ENCODE results near the gene CSF3.
"Not testable (repeated sequence)": the region's sequence is repeated elsewhere in the genome, so short reads cannot be mapped to it uniquely, and the experiment has no call there.

CSF3 gene

DNA sequence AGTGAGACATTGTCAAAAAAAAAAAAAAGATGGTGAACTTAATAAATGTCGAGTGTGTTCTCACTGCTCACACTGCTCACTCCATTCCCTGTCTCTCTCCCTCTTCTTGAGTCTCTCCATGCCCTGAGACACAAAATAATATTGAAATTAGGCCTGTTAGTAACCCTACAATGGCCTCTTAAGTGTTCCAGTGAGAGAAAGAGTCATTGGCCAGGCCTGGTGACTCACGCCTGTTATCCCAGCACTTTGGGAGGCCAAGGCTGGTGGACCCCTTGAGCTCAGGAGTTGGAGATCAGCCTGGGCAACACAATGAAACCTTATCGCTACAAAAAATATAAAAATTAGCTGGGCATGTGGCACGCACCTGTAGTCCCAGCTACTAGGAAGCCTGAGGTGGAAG lies 16.2 kb upstream of the CSF3 start:
- DNase-seq: no peak

DNA sequence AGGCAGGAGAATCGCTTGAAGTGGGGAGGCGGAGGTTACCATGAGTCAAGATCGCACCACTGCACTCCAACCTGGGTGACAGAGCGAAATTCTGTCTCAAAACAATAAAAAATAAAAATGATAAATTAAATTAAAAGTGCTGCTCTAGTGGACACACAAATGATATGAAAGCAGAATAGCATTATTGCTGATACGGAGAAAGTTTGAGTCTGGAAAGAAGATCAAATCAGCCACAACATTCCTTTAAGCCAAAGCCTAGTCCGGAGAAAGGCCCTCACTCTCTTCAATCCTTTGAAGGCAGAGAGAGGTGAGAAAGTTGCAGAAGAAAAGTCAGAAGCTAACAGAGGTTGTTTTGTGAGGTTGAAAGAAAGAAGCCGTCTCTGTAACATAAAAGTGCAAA lies 15.1 kb upstream of the CSF3 start:
- DNase-seq: no peak

DNA sequence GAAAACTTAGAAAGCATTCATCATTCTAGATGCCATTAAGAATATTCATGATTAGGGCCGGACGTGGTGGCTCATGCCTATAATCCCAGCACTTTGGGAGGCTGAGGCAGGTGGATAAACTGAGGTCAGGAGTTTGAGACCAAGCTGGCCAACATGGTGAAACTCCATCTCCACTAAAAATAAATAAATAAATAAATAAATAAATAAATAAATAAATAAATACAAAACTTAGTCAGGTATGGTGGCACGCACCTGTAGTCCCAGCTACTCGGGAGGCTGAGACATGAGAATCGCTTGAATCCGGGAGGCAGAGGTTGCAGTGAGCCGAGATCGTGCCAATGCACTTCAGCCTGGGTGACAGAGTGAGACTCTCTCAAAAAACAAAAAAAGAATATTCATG lies 13.9 kb upstream of the CSF3 start:
- DNase-seq: not testable (repeated sequence)

DNA sequence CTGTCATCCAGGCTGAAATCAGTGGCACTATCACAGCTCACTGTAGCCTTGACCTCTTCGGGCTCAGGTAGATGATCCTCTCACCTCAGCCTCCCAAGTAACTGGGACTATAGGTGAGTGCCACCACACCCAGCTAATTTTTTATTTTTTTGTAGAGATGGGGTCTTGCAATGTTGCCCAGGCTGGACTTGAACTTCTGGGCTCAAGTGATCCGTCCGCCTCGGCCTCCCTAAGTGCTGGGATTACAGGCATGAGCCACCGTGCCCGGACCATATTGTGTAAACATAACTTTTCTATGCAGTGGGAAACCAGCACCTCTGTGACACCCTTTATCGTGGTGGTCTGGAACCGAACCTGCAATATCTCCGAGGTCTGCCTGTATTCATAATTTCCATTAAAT lies 11.2 kb upstream of the CSF3 start:
- DNase-seq: no peak

DNA sequence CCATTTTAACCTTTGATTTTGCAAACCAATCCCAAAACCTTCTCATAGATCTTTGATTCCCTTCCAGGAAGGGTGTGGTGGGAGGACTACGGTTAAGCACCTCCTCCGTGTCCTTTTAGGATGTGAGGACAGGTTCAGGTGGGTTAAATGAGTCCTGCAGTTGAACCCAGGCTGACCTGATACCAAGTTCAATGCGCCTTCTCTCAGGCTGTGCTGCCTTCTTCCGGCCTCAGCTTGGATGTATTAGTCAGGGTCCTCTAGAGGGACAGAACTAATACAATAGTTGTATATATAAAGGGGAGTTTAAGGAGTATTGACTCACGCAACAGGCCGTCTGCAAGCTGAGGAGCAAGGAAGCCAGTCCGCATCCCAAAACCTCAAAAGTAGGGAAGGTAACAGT lies 10.5 kb upstream of the CSF3 start:
- no peak for DNase-seq

DNA sequence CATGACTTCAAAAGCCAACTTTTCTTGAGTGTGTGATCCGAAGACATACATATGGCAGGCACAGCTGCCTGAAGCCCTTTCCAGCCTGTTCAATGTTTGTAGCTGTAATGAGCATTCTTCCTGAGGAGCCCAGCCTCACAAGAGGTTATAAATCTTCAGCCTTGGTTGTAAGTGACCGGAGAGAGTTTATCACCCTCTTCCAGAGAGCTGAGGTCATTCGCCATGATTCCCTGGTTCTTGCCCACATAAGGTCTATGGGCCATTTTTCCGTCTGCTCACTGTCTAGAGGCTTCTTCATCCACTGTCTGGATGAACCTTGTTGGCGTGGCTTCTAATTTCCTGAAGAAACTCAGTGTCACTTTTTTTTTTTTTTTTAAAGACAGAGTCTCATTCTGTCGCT lies 9.7 kb upstream of the CSF3 start:
- DNase-seq: no peak

DNA sequence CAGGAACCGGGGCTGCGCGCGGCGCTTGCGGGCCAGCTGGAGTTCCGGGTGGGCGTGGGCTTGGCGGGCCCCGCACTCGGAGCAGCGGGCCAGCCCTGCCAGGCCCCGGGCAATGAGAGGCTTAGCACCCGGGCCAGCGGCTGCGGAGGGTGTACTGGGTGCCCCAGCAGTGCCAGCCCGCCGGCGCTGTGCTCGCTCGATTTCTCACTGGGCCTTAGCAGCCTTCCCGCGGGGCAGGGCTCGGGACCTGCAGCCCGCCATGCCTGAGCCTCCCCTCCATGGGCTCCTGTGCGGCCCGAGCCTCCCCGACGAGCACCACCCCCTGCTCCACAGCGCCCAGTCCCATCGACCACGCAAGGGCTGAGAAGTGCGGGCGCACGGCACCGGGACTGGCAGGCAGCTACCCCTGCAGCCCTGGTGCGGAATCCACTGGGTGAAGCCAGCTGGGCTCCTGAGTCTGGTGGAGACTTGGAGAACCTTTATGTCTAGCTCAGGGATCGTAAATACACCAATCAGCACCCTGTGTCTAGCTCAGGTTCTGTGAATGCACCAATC lies 4.2 kb upstream of the CSF3 start:
- DNase-seq: not testable (repeated sequence)

DNA sequence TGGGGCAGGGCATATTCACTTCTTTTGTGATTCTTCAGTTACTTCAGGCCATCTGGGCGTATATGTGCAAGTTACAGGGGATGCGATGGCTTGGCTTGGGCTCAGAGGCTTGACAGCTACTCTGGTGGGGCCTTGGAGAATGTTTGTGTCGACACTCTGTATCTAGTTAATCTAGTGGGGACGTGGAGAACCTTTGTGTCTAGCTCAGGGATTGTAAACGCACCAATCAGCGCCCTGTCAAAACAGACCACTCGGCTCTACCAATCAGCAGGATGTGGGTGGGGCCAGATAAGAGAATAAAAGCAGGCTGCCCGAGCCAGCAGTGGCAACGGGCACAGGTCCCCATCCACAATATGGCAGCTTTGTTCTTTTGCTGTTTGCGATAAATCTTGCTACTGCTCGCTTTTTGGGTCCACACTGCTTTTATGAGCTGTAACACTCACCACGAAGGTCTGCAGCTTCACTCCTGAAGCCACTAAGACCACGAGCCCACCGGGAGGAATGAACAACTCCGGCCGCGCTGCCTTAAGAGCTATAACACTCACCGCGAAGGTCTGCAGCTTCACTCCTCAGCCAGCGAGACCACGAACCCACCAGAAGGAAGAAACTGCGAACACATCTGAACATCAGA lies 3.1 kb upstream of the CSF3 start:
- not testable (repeated sequence) for DNase-seq

DNA sequence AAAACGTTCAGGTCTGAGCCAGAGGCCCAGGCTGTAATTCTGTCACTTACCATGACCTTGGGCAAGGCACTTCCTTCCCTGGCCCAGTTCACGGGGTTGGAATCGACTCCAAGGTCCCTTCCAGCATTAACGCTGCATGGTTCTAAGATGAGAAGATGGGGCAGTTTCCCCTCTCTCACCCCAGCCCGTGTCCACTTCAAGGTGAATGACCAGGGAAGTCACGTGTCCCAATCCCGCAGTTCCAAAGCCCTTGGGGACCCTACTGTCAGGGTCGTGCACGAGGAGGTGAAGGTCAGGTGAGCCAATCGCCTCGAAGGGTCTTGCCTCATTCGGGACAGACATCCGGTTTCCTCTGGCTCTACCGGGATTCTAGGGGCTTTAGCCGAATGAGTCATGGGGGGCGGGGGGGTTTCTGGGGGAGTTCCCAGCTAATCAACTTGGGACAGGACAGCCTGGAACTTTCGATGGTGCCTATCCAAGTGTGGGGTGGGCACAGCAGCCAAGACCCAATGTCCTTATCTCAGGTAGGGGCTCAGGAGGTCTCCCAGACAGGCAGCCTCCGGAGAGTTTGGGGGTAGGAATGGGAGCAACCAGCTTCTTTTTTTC lies 762 bp upstream of the CSF3 start:
- no peak for DNase-seq

DNA sequence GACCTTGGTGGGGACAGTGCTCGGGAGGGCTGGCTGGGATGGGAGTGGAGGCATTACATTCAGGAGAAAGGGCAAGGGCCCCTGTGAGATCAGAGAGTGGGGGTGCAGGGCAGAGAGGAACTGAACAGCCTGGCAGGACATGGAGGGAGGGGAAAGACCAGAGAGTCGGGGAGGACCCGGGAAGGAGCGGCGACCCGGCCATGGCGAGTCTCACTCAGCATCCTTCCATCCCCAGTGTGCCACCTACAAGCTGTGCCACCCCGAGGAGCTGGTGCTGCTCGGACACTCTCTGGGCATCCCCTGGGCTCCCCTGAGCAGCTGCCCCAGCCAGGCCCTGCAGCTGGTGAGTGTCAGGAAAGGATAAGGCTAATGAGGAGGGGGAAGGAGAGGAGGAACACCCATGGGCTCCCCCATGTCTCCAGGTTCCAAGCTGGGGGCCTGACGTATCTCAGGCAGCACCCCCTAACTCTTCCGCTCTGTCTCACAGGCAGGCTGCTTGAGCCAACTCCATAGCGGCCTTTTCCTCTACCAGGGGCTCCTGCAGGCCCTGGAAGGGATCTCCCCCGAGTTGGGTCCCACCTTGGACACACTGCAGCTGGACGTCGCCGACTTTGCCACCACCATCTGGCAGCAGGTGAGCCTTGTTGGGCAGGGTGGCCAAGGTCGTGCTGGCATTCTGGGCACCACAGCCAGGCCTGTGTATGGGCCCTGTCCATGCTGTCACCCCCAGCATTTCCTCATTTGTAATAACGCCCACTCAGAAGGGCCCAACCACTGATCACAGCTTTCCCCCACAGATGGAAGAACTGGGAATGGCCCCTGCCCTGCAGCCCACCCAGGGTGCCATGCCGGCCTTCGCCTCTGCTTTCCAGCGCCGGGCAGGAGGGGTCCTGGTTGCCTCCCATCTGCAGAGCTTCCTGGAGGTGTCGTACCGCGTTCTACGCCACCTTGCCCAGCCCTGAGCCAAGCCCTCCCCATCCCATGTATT lies 1.1 kb downstream of the CSF3 start:
- no peak for DNase-seq

DNA sequence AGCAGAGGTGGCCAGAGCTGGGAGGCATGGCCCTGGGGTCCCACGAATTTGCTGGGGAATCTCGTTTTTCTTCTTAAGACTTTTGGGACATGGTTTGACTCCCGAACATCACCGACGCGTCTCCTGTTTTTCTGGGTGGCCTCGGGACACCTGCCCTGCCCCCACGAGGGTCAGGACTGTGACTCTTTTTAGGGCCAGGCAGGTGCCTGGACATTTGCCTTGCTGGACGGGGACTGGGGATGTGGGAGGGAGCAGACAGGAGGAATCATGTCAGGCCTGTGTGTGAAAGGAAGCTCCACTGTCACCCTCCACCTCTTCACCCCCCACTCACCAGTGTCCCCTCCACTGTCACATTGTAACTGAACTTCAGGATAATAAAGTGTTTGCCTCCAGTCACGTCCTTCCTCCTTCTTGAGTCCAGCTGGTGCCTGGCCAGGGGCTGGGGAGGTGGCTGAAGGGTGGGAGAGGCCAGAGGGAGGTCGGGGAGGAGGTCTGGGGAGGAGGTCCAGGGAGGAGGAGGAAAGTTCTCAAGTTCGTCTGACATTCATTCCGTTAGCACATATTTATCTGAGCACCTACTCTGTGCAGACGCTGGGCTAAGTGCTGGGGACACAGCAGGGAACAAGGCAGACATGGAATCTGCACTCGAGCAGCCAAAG lies 2.3 kb downstream of the CSF3 start:
- no peak for DNase-seq

DNA sequence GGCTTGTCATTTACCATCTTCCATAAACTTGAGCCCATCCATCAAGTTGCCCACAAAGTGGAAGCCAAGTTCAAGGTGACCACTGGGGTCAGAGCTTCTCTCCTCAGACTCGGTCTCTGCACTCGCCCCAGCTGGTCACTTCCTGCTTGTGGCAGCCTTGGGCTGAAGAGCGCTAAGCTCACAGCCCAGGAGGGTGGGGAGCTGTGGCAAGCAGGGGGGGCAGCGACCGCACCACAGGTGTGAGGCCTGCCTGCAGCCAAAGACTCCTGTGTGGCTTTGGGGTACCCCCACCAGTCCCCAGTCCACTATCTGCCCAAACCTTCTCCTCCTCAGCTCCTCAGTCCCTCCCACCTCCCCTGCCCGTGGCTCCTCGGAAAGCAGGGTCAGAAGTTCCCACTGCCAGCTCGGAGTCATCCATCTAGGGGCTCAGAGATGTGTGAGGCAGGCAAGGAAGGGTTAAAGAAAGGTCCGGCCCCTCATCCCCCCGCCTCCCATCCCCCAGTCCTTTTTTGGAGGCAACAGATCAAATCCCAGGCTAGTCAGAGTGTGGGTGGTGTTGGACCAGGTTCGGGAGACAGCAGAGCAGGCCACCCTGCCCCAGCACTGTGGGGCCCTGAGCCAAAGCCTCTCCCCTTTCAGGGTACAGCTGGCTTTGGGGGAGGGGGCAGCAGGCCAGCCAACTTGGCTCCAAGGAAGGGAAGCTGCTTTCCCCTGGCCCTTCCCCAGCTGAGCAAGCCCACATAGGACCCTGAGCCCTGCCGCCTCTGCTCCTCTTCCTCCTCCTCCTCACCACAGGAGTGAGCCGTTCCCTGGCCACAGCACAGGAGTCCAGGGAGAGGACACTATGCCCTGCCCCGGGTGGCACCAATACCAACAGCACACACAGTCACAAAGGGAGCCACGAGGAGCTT lies 3.2 kb downstream of the CSF3 start:
- no peak for DNase-seq

DNA sequence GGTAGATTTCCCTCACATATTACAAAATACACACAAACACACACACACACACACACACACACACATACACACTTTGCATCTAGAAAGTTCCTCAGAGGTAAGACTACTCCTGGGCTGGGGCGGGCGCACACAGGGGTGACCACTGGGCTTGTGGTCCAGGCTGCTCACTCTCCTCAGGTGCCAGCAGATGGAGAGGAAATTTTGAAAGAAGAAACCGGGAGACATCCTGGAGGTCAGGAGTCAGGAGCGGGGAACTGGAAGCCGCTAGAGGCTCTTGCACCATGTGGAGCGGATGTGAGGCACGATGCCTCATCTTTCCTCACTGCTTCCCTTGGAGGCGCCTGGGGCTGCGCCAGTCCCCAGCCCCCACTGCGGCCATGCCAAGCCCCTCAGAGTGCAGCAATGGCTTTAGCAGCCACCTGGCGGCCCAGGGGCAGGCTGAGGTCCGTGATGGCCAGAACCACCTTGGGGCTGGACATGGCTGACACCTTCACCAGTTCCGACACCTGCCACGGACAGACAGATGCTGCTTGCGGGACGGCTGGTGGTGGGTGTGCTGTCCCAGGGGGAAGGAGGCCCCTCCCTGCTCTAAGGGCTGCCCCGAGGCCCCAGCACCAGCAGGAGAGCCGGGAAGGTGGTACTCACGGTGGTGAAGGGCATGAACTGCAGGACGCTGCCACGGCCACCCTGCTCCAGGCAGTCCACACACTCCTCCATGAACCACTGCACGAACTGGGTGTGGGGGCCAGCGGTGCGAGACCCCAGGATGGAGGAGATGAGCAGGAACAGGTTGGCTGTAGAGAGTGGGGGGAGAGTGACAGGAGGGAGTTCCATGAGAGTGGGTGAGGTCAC lies 4.1 kb downstream of the CSF3 start:
- no peak for DNase-seq

DNA sequence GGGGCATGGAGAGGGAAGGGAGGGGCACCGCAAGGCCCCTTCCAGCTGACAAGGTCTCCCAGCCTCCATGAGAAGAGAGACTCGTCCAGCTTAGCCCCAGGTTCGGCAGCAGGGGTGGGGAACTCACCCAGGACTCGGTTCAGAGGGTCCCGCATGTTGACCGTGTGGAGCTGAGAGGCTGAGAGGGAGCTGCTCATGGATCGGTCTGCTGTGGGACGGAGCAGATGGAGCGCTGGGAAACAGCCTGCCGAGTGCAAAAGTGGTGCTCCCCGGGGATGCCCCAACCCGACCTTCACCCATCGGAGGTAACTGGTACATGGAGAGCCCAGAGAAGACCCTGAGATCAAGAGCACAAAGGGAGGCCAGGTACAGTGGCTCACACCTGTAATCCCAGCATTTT lies 4.9 kb downstream of the CSF3 start:
- DNase-seq: no peak

DNA sequence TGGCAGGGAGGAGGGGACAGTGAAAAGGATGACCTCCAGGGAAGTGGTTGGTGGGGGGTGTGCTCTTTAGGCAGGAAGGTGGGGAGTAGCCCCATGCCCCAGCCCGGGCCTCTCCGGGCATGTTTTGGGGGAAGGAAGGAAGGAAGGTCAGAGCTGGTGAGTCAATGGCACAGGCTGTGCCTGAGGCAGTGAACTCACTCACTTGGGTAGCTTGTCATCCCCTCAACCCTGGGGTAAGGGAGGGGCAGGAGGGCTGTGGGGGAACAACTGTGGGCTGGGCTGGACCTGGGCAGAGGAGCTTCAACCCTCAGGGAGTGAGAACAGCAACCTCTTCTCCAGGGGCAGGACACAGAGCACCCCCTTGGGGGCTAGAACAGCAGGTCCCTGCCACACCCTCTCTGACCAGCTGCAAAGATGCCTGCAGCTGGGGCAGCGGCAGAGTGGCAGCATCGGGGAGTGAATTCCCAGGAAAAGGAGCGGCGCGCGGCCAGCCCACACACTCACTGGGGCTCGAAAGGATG lies 6.3 kb downstream of the CSF3 start:
- DNase-seq: no peak

DNA sequence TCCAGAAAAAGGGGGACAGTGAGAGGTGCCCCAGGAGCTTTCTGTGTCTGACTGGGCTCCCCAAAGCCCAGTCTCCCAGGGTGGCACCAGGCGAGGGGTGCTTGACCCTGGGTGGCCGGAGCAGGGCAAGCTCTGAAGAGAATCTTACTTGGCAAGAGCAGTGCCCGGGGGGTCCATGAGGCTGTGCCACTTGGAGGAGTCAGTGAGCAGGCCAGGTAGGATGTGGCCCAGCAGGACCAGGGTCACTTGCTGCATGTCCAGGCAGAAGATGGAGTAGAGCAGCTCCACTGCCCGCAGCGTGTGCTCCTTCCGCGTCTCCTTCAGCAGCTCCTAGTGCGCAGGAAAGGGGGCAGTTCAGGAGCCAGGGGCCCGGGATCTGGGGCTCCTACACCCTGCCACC lies 7.3 kb downstream of the CSF3 start:
- no peak for DNase-seq

DNA sequence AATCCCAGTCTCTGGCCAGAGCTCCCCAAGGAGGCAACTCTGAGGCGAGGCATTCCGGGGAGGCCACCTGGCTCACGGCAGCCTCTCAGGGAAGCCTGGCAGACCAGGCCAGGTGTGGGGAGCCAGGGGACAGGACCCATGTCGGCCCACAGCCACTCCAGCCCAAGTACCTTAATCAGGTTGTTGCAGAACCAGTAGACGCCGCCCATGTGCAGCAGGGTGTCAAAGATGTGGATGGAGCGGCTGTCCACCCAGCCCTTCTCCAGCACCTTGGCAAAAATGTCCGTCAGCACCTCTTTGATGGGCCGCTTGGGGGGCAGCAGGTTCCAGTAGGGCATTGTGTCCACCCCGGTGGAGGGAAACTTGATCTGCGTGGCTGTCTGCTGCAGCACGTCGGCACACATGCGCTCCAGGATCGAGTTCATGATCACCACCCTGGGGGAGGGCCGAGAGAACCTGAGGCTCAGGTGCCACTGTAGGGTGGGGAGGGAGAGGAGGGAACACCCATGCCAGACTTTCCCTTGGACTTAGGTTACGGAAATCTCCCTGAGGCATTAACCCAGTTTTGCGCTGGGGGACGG lies 7.8 kb downstream of the CSF3 start:
- DNase-seq: no peak

DNA sequence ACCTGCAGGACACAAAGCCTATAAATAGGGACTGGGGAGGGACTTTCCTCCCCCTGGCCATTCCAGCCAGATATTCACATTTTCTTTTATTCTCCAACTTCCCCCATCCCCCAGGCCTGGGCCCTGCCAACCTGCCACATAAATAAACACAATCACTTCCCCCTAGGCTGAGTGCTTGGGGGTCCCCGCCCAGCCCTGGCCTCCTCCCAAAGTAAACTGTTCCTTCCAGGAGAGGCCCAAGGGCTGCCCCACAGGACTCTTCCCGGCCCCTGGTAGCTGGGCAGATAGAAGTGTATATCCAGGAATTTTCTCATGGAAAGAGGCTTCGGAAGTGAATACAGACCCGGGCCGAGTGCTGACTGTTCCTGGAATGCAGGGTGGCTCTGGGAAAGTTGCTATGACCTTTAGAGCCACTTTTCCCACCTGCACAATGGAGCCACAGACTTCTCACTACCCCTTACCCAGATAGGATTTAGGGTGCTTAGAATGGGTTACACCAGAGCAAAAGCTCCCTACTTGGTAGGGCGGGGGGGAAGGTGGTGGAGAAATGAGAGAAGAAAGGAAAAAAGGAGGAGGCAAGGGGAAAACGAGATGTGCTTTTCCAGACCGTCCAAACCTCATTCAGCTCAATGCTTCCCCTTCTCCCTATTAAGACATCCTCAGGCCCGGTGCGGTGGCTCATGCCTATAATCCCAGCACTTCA lies 8.5 kb downstream of the CSF3 start:
- no peak for DNase-seq

DNA sequence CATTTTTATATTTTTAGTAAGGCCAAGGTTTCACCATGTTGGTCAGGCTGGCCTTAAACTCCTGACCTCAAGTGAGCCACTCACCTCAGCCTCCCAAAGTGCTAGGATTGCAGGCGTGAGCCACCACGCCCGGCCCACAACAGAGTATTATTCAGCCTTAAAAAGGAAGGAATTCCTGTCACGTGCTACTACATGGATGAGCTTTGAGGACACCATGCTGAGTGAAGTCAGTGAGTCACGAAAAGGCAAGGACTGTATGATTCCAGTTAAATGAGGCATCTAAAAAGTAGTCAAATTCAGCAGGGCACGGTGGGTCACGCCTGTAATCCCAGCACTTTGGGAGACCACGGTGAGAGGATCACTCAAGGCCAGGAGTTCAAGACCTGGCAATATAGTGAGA lies 9.7 kb downstream of the CSF3 start:
- DNase-seq: no peak

DNA sequence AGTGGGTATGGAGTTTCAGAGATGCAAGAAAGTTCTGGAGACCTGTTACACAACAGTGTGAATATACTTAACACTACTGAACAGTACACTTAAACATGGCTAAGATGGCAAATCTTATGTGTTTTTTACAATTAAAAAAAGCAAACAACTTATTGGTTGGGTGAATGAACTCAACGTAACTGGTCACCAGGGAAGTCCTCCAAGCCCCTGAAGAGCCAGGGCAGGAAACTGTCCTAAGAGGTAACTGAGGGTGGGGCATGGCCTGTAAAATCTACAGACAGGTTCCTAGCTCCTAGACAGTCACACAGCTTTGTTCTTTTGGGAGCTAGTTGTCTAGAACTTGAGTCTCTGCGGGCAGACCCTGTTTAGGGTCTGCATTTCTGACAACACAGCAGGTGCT lies 10.3 kb downstream of the CSF3 start:
- DNase-seq: no peak

Data from CD4-positive, alpha-beta T cell treated with Interleukin-10 for 1 hour (primary cell).